Measurements from ENCODE around the gene PTPRZ1. TPM values are rescaled to one million over a fixed set of nuclear protein-coding genes. Genes with fewer than 3 reads are reported as not detected.

The PTPRZ1 gene
- total and polyA plus RNA-seq, 3 donors from 2014 or later, result 1.9 to 2.7 (median 2.2) TPM

DNA sequence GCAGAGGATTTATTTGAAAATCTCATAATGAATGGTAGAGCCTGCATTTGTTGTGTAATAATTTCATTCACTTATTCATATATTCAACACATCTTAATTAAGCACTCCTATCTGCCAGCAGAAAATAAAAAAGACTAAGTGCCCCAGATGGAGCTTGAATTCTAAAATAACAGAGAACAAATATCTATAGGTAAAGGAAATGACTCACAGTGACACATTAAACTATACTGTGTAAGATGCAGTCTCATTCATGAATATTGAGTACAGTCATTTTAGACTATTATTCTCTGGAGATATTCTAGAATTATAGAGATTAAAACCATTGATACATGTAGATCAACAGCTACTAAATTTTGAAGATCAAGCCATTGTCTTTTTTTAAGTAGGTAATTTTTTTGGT lies 72.1 kb downstream of the PTPRZ1 start:
- H3K4me3 ChIP-seq, result no peak overlapping the region
- H3K27ac ChIP-seq, result no peak overlapping the region
- H3K4me1 ChIP-seq, result no peaks in the 10 kb centered on the region
- no peaks in the 10 kb centered on the region for H3K9me3 ChIP-seq
- H3K36me3 ChIP-seq (ENCODE audit: low read depth, missing control alignments), result no peaks in the 10 kb centered on the region
- intact Hi-C loops (cut with DNase I; ENCODE audit: low total_unique reads), result no loop called here
- no peak for DNase-seq
- TF ChIP-seq POLR2A (IDR thresholded peaks at IDR 0.05), result no peak
- TF ChIP-seq, protein P1, sequence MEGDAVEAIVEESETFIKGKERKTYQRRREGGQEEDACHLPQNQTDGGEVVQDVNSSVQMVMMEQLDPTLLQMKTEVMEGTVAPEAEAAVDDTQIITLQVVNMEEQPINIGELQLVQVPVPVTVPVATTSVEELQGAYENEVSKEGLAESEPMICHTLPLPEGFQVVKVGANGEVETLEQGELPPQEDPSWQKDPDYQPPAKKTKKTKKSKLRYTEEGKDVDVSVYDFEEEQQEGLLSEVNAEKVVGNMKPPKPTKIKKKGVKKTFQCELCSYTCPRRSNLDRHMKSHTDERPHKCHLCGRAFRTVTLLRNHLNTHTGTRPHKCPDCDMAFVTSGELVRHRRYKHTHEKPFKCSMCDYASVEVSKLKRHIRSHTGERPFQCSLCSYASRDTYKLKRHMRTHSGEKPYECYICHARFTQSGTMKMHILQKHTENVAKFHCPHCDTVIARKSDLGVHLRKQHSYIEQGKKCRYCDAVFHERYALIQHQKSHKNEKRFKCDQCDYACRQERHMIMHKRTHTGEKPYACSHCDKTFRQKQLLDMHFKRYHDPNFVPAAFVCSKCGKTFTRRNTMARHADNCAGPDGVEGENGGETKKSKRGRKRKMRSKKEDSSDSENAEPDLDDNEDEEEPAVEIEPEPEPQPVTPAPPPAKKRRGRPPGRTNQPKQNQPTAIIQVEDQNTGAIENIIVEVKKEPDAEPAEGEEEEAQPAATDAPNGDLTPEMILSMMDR (IDR thresholded peaks at IDR 0.05), result no peak
- H3K27me3 ChIP-seq, result no peaks in the 10 kb centered on the region

DNA sequence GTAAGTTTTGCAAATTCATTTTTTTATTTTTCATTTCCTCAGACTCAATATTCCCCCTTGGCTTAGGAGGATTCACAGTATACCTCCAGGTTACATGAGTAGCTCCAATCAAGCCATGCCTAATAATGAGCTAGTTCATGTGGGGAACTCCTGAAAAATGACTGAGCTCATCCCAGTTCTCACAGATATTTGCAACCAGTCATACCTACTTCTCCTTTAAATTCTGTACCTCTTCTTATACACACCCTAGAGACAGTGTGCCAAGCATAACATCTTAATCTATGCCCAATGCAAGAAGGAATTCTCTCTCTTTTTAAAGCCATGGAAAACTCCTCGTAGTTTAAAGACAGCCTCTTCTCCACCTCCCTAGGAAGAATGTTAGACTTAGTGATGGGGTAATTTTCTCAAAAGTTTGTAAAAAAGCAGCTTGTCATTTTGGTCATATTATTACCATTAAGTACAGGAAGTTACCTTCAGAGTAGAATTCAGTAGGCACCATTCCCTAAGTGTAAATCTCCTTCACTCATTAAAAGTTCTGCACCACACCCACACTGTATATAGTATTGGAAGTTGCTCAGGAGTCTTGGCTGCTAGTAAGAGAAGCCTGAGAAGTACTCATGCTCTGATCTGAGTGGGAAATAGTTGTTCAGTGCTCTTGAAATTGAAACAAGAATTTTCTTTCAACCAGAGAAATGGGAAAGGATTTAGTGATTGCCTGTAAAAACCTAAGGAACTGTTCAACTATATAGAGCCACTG lies 72.7 kb downstream of the PTPRZ1 start:
- H3K36me3 ChIP-seq (ENCODE audit: low read depth, missing control alignments), result no peaks in the 10 kb centered on the region
- H3K27me3 ChIP-seq, result no peaks in the 10 kb centered on the region
- H3K27ac ChIP-seq, result no peak overlapping the region
- intact Hi-C loops (cut with DNase I; ENCODE audit: low total_unique reads), result no loop called here
- 79 to 80% methylated on average over 1 of the region's 1 CpG for WGBS, 2 donors
- no peak overlapping the region for H3K4me3 ChIP-seq
- DNase-seq, result no peak
- no peaks in the 10 kb centered on the region for H3K9me3 ChIP-seq
- no peaks in the 10 kb centered on the region for H3K4me1 ChIP-seq
- TF ChIP-seq, protein P1 (IDR thresholded peaks at IDR 0.05), result no peak
- no peak for TF ChIP-seq POLR2A (IDR thresholded peaks at IDR 0.05)

DNA sequence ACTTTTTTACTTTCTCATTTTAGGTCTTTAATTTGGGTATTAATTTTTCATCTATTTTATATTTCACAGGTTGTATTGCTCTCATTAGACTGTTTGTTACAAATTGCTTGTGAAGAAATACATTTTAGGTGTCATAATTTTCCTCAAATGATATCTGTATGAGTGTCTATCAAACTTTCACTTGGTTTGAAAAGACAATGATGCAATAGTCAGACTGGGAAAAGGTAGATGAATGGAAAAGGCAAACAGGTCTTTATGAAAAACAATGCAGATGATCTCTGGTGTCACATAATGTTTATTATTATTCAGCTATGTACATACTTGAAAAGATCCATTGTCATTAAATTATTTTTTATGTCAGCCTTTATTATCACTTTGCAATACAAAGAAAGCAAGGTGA lies 80.2 kb downstream of the PTPRZ1 start:
- TF ChIP-seq POLR2A (IDR thresholded peaks at IDR 0.05), result no peak
- TF ChIP-seq, protein P1 (IDR thresholded peaks at IDR 0.05), result no peak
- H3K4me3 ChIP-seq, result no peak overlapping the region
- no peaks in the 10 kb centered on the region for H3K4me1 ChIP-seq
- DNase-seq, result no peak
- no peak overlapping the region for H3K27ac ChIP-seq
- intact Hi-C loops (cut with DNase I; ENCODE audit: low total_unique reads), result no loop called here
- H3K27me3 ChIP-seq, result no peaks in the 10 kb centered on the region
- no peaks in the 10 kb centered on the region for H3K36me3 ChIP-seq (ENCODE audit: low read depth, missing control alignments)
- H3K9me3 ChIP-seq, result no peaks in the 10 kb centered on the region

DNA sequence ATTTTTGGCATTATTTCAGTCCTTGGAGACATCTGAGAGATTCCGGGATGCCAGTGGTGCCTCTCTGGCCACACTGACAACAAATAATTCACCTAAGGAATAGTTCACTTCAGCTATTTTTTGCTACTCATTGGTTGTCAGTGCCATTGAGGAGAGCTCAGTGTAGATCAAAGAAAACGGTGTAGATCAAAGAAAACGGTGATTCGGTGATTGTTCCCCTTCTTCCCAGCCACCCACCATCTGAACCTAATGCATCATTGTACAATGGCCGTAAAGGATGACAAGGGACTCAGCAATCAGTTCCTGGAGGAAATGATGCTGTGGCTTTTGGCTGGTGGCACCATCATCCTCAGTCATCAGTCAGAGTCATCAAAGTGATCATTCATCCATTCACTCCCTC lies 80.6 kb downstream of the PTPRZ1 start:
- 77% methylated on average over 5 of the region's 5 CpGs for WGBS, 2 donors
- no peaks in the 10 kb centered on the region for H3K4me1 ChIP-seq
- H3K27me3 ChIP-seq, result no peaks in the 10 kb centered on the region
- TF ChIP-seq, protein P1 (IDR thresholded peaks at IDR 0.05), result no peak
- no peak for TF ChIP-seq POLR2A (IDR thresholded peaks at IDR 0.05)
- no peak for DNase-seq
- H3K36me3 ChIP-seq (ENCODE audit: low read depth, missing control alignments), result no peaks in the 10 kb centered on the region
- H3K4me3 ChIP-seq, result no peak overlapping the region
- H3K9me3 ChIP-seq, result no peaks in the 10 kb centered on the region
- intact Hi-C loops (cut with DNase I; ENCODE audit: low total_unique reads), result no loop called here
- H3K27ac ChIP-seq, result no peak overlapping the region

DNA sequence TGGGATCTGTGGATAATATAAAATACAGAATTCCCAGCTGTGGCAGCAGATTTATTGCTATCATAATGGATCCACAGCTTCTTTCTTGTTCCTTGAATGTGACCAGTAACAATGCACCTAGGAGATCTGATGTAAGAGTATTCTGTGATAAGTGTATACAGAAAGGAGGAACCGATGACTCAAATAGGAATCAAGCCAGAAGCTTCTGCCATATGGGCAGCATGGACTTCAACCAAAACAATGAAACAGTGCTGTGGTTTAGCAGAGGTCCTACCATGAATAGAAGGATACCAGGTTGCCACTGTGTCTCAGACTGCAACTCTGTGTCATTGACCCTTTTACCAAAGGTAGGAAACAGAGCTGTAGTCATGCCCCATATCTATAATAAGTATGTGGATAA lies 81.8 kb downstream of the PTPRZ1 start:
- no peaks in the 10 kb centered on the region for H3K27me3 ChIP-seq
- no peaks in the 10 kb centered on the region for H3K4me1 ChIP-seq
- H3K36me3 ChIP-seq (ENCODE audit: low read depth, missing control alignments), result no peaks in the 10 kb centered on the region
- no peak overlapping the region for H3K27ac ChIP-seq
- intact Hi-C loops (cut with DNase I; ENCODE audit: low total_unique reads), result no loop called here
- no peak for TF ChIP-seq POLR2A (IDR thresholded peaks at IDR 0.05)
- TF ChIP-seq, protein P1 (IDR thresholded peaks at IDR 0.05), result no peak
- no peak overlapping the region for H3K4me3 ChIP-seq
- no peaks in the 10 kb centered on the region for H3K9me3 ChIP-seq
- 85 to 97% methylated on average over 1 of the region's 1 CpG for WGBS, 2 donors
- no peak for DNase-seq

All from testis (tissue), 3 donors.